GM10248 (cell line): ENCODE measurements around the gene STK40.

Source experiments
- CTCF ChIA-PET: fragments of 300-600 bp; sonication (Branson Sonifier 250); formaldehyde crosslinking; extraction: SDS; loops from one replicate; lab custom pipeline; 2021; ENCODE audit warnings: antibody characterized with exemption; lab: Yijun Ruan, JAX
- POLR2A ChIA-PET: fragments of 350-650 bp; sonication (Branson Sonifier 250); formaldehyde crosslinking; extraction: SDS; loops from one replicate; lab custom pipeline; 2020; ENCODE audit warnings: antibody characterized with exemption; lab: Yijun Ruan, JAX
- DNase-seq: peaks from one replicate; pipeline ENCODE4 v3.0.0; 2012; ENCODE audit errors: extremely low spot score
- CTCF ChIP-seq: IDR thresholded peaks from 2 replicates; pipeline ENCODE4 v1.5.1; 2012; ENCODE audit warnings: mild to moderate bottlenecking, low read depth; ENCODE audit errors: extremely low read depth, missing control alignments, control extremely low read depth

STK40 gene

GRCh38 chr1:36320291-36320761 is 65.4 kb downstream of the STK40 start:
- ChIA-PET CTCF (interaction anchor here (1.3 to 1.8 kb wide), 3 partner anchors 14 to 22 kb away, joined by 3 to 5 read pairs (median 5); partner anchors contain the start of gene SH3D21), POLR2A (interaction anchor here (1.0 kb wide), 1 partner anchor 13 kb away, joined by 3 read pairs; no protein-coding TSS in a partner anchor)
- TF ChIP-seq CTCF: no peak
- no peak for DNase-seq

DNA sequence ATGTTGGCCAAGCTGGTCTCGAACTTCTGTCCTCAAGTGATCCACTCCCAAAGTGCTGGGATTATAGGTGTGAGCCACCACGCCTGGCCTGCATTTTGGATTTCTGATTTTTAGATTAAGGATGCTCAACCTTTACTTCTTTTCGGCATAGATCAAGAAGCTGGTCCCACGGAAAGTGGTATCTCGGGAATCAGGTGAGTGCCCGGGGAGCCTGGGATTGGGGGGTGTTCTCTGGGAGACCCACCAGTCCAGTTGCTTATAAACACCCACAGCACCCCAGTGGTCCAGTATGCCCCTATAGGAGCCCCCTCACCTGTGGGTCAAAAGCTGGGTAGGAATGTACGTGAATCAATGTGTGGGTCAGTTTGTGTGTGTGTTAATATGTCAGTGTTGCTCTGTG is 76.3 kb downstream of the STK40 start:
- no peak for DNase-seq
- POLR2A ChIA-PET: no interaction called here
- CTCF ChIA-PET: interaction anchor here (1.1 to 1.6 kb wide), 2 partner anchors 9 to 24 kb away, joined by 5 to 6 read pairs; no protein-coding TSS in a partner anchor

DNA sequence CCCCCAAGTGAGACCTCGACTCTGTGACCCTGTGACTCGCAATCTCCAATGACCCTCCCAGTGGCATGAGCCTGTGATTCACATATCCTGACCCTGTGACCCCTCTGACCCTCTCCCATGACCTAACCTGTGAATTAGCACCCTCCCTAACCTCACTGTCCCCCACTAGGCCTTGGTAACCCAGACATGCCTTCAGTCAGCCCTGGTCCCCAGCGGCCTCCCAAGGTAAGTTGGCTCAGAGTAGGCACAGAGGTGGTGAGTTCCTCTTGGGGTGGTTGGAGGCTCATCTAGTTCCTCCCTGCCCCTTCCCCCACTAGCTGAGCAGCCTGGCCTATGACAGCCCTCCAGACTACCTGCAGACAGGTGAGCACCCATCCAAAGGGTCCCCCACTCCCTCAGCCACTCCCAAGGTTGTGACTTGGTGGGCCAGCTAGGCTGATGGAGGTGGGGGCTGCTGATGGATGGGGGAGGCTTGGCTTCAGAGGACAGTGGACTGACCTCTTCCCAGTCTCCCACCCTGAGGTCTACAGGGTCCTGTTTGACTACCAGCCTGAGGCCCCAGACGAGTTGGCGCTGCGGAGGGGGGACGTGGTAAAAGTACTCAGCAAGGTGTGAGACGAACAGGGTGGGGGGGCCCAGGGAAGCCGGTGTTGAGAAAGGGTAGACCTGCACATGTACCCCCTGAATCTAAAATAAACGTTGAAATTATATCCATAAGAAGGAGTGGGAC is 78.0 kb downstream of the STK40 start:
- TF ChIP-seq CTCF: no peak
- ChIA-PET POLR2A (interaction anchor here (1.0 to 1.5 kb wide), 3 partner anchors 13 to 1167 kb away, joined by 3 read pairs; no protein-coding TSS in a partner anchor), CTCF (interaction anchor here (1.1 to 2.2 kb wide), 9 partner anchors 8 to 120 kb away, joined by 3 to 11 read pairs (median 5); no protein-coding TSS in a partner anchor)
- DNase-seq: no peak

More for the DNA sequence above, 76.3 kb downstream of the STK40 start:
- no peak for TF ChIP-seq CTCF

DNA sequence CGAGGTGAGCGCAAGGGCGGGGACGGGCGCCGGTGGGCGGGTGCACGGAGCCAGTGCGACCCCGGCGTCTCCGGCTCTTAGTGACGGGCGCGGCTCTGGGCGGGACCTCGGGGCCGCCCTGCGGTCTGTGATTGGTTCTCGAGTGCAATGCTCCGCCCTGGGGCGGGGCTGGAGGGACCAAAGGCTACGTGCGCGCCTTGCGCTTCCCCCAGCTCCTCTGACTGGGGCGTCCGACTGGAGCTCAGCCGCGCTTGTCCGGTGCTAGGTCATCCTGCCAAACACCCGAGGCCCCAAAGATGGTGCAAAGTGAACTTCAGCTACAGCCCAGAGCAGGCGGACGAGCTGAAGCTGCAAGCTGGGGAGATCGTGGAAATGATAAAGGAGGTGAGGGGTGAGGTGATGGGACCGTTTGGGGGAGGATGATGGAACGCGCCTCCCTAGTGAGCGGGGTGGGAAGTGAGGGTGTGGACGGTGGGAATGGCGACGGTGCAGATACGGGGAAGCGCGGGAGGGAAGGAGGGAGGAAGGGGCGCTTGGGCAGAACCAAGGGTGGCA is 78.7 kb downstream of the STK40 start:
- POLR2A ChIA-PET: interaction anchor here (0.6 to 1.6 kb wide), 6 partner anchors 14 to 1168 kb away, joined by 3 read pairs; no protein-coding TSS in a partner anchor
- no peak for TF ChIP-seq CTCF
- DNase-seq: peak; percentile 100
- CTCF ChIA-PET: interaction anchor here (1.0 to 2.2 kb wide), 12 partner anchors 8 to 172 kb away, joined by 3 to 11 read pairs (median 5); partner anchors contain the start of gene TRAPPC3

GRCh38 chr1:36306210-36306901 is 79.4 kb downstream of the STK40 start, which contains the start of gene SH3D21:
SH3D21 (plus strand) TSS chr1:36306368; CDS start chr1:36306421, 53 bp downstream.
- DNase-seq: peak; percentile 51
- CTCF ChIA-PET: interaction anchor here (0.7 to 2.2 kb wide), 13 partner anchors 9 to 171 kb away, joined by 3 to 11 read pairs (median 5); partner anchors contain the start of gene TRAPPC3
- POLR2A ChIA-PET: interaction anchor here (0.5 to 1.6 kb wide), 10 partner anchors 11 to 1169 kb away, joined by 3 to 5 read pairs (median 3); partner anchors contain the start of gene EVA1B
- TF ChIP-seq CTCF: peak; percentile 26
